GM21737 (cell line): ENCODE results near the gene ADCY1.

Source experiments
- ATAC-seq: cut with Tn5 transposase; IDR thresholded peaks from one replicate; pipeline ENCODE4 v1.9.1; 2021; ENCODE audit warnings: mild to moderate bottlenecking, moderate library complexity; ENCODE audit not compliant: unreplicated experiment

The ADCY1 gene

GRCh38 chr7:45623157-45623556 lies 49.0 kb downstream of the ADCY1 start:
- ATAC-seq, result no peak

GRCh38 chr7:45623740-45624391 lies 49.7 kb downstream of the ADCY1 start:
- no peak for ATAC-seq

GRCh38 chr7:45624392-45624760 lies 50.2 kb downstream of the ADCY1 start:
- ATAC-seq, result no peak

- no peak for ATAC-seq
Observed at GRCh38 chr7:45625067-45625466, 50.9 kb downstream of the ADCY1 start.

GRCh38 chr7:45625714-45626440 lies 51.7 kb downstream of the ADCY1 start:
- ATAC-seq, result no peak

GRCh38 chr7:45626441-45627430 lies 52.6 kb downstream of the ADCY1 start:
- no peak for ATAC-seq

- no peak for ATAC-seq
Observed at GRCh38 chr7:45627691-45628456, 53.7 kb downstream of the ADCY1 start.

GRCh38 chr7:45631569-45631968 lies 57.4 kb downstream of the ADCY1 start:
- ATAC-seq, result no peak

- ATAC-seq, result no peak
Observed at GRCh38 chr7:45636733-45637132, 62.6 kb downstream of the ADCY1 start.

- ATAC-seq, result no peak
Observed at GRCh38 chr7:45638916-45639315, 64.7 kb downstream of the ADCY1 start.

GRCh38 chr7:45642044-45642443 lies 67.9 kb downstream of the ADCY1 start:
- no peak for ATAC-seq

GRCh38 chr7:45643630-45644029 lies 69.5 kb downstream of the ADCY1 start:
- no peak for ATAC-seq

- ATAC-seq, result no peak
Observed at GRCh38 chr7:45644237-45644636, 70.1 kb downstream of the ADCY1 start.

- ATAC-seq, result no peak
Observed at GRCh38 chr7:45645141-45645969, 71.2 kb downstream of the ADCY1 start.

- no peak for ATAC-seq
Observed at GRCh38 chr7:45646207-45646821, 72.1 kb downstream of the ADCY1 start.

GRCh38 chr7:45646996-45647825 lies 73.0 kb downstream of the ADCY1 start:
- no peak for ATAC-seq

GRCh38 chr7:45647967-45648670 lies 74.0 kb downstream of the ADCY1 start:
- no peak for ATAC-seq

- ATAC-seq, result no peak
Observed at GRCh38 chr7:45648671-45648995, 74.5 kb downstream of the ADCY1 start.
